ENCODE data around the gene NUDT8. TPM values are rescaled to one million over a fixed set of nuclear protein-coding genes. Genes with fewer than 3 reads are reported as not detected.

Gene NUDT8
- total and polyA plus RNA-seq, 2 donors = 3.0 to 5.8 TPM

DNA sequence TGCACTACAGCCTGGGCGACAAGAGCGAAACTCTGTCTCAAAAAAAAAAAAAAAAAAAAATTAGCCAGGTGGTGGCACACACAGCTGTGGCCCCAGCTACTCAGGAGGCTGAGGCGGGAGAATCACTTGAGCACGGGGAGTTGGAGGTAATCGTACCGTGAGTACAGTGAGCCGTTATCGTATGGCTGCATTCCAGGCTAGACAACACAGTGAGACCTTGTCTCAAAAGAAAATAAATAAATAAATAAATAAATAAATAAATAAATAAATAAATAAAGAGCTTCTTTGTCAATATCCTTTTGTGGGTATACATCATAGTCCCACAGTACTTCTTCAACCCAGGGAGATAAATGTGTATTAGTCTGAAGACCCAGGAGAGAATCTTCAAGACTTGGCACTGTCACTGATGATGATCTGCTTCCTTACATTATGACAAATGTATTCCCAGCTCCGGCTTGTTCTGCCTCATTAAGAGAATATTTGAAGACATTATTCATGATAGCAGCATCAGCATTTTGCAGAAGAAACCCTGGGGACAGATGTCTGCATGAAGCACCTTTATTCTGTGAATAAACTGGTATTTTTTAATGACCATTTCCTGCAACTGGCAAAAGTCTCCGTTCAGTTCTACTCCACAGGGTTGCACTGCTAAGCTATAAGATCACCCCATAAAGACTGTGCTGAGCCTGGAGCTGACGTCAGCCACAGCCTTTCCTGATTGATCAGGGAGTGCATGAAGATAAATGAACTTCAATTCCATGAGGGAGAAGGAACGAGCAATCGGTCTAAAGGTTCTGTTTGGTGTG, 22.4 kb upstream of the NUDT8 start:
- 52% methylated on average over 13 of the region's 13 CpGs for WGBS
- Histone ChIP-seq H3K4me1 (ENCODE audit: insufficient read depth) (no peaks in the 10 kb centered on the region), H3K4me3 (ENCODE audit: low read depth, low read length) (no peak overlapping the region), H3K36me3 (ENCODE audit: insufficient read depth) (no peaks in the 10 kb centered on the region), H3K27ac (ENCODE audit: low read depth) (no peak overlapping the region)
- no peak for DNase-seq (ENCODE audit: extremely low spot score)

- Histone ChIP-seq H3K36me3 (ENCODE audit: insufficient read depth) (no peaks in the 10 kb centered on the region), H3K27ac (ENCODE audit: low read depth) (no peak overlapping the region), H3K4me1 (ENCODE audit: insufficient read depth) (no peaks in the 10 kb centered on the region), H3K4me3 (ENCODE audit: low read depth, low read length) (peak overlapping the region; percentile 10)
- WGBS = 81% methylated on average over 22 of the region's 22 CpGs
- DNase-seq (ENCODE audit: extremely low spot score) = no peak
Observed at GRCh38 chr11:67649634-67650510, 20.1 kb upstream of the NUDT8 start.

- DNase-seq (ENCODE audit: extremely low spot score) = no peak
Observed at GRCh38 chr11:67648796-67649613, 19.3 kb upstream of the NUDT8 start.

GRCh38 chr11:67648140-67648795, 18.5 kb upstream of the NUDT8 start:
- no peak for DNase-seq (ENCODE audit: extremely low spot score)
- 67% methylated on average over 12 of the region's 12 CpGs for WGBS
- Histone ChIP-seq H3K4me3 (ENCODE audit: low read depth, low read length) (no peak overlapping the region), H3K27ac (ENCODE audit: low read depth) (no peak overlapping the region), H3K4me1 (ENCODE audit: insufficient read depth) (no peaks in the 10 kb centered on the region), H3K36me3 (ENCODE audit: insufficient read depth) (no peaks in the 10 kb centered on the region)

More at GRCh38 chr11:67648796-67649613, 19.3 kb upstream of the NUDT8 start:
- Histone ChIP-seq H3K4me3 (ENCODE audit: low read depth, low read length) (no peak overlapping the region), H3K27ac (ENCODE audit: low read depth) (no peak overlapping the region), H3K4me1 (ENCODE audit: insufficient read depth) (no peaks in the 10 kb centered on the region), H3K36me3 (ENCODE audit: insufficient read depth) (no peaks in the 10 kb centered on the region)
- 62% methylated on average over 12 of the region's 12 CpGs for WGBS

DNA sequence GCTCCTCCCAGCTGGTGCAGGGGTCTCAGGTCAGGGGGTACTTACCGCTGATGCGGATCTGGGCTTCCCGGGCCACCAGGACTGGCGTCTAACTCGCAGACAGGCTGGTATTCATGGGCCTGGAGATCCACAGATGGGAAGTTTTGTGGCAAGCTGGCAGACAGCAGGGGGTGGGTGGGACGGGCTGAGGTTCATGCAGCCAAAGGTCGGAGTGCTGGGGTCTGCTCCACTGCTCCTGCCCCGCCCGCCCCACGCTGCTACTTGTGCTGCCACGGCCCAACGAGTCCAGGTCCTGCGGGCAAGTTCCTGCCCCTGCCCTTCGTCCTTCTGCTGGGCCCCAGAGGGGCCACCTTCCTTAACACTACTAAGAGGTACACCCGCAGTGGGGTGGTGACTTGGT, 17.7 kb upstream of the NUDT8 start:
- no peak for DNase-seq (ENCODE audit: extremely low spot score)
- no peak overlapping the region for H3K4me3 ChIP-seq (ENCODE audit: low read depth, low read length)
- H3K27ac ChIP-seq (ENCODE audit: low read depth) = no peak overlapping the region
- H3K4me1 ChIP-seq (ENCODE audit: insufficient read depth) = no peaks in the 10 kb centered on the region
- 75% methylated on average over 15 of the region's 15 CpGs for WGBS
- H3K36me3 ChIP-seq (ENCODE audit: insufficient read depth) = no peaks in the 10 kb centered on the region

GRCh38 chr11:67646535-67647336, 17.0 kb upstream of the NUDT8 start:
- H3K36me3 ChIP-seq (ENCODE audit: insufficient read depth) = no peaks in the 10 kb centered on the region
- H3K4me1 ChIP-seq (ENCODE audit: insufficient read depth) = no peaks in the 10 kb centered on the region
- no peak overlapping the region for H3K27ac ChIP-seq (ENCODE audit: low read depth)
- H3K4me3 ChIP-seq (ENCODE audit: low read depth, low read length) = no peak overlapping the region
- 84% methylated on average over 24 of the region's 24 CpGs for WGBS
- no peak for DNase-seq (ENCODE audit: extremely low spot score)

GRCh38 chr11:67645521-67646461, 16.1 kb upstream of the NUDT8 start:
- no peak overlapping the region for H3K4me3 ChIP-seq (ENCODE audit: low read depth, low read length)
- no peak for DNase-seq (ENCODE audit: extremely low spot score)
- WGBS = 81% methylated on average over 24 of the region's 24 CpGs
- H3K27ac ChIP-seq (ENCODE audit: low read depth) = no peak overlapping the region
- H3K36me3 ChIP-seq (ENCODE audit: insufficient read depth) = no peaks in the 10 kb centered on the region
- H3K4me1 ChIP-seq (ENCODE audit: insufficient read depth) = no peaks in the 10 kb centered on the region

- Histone ChIP-seq H3K36me3 (ENCODE audit: insufficient read depth) (no peaks in the 10 kb centered on the region), H3K4me3 (ENCODE audit: low read depth, low read length) (no peak overlapping the region), H3K4me1 (ENCODE audit: insufficient read depth) (no peaks in the 10 kb centered on the region), H3K27ac (ENCODE audit: low read depth) (no peak overlapping the region)
- DNase-seq (ENCODE audit: extremely low spot score) = no peak
- WGBS = 88% methylated on average over 22 of the region's 22 CpGs
Observed at GRCh38 chr11:67644472-67645418, 15.0 kb upstream of the NUDT8 start.

GRCh38 chr11:67644042-67644441, 14.3 kb upstream of the NUDT8 start:
- H3K4me3 ChIP-seq (ENCODE audit: low read depth, low read length) = no peak overlapping the region
- DNase-seq (ENCODE audit: extremely low spot score) = no peak
- no peaks in the 10 kb centered on the region for H3K4me1 ChIP-seq (ENCODE audit: insufficient read depth)
- no peak overlapping the region for H3K27ac ChIP-seq (ENCODE audit: low read depth)
- WGBS = 87% methylated on average over 5 of the region's 5 CpGs
- H3K36me3 ChIP-seq (ENCODE audit: insufficient read depth) = no peaks in the 10 kb centered on the region

DNA sequence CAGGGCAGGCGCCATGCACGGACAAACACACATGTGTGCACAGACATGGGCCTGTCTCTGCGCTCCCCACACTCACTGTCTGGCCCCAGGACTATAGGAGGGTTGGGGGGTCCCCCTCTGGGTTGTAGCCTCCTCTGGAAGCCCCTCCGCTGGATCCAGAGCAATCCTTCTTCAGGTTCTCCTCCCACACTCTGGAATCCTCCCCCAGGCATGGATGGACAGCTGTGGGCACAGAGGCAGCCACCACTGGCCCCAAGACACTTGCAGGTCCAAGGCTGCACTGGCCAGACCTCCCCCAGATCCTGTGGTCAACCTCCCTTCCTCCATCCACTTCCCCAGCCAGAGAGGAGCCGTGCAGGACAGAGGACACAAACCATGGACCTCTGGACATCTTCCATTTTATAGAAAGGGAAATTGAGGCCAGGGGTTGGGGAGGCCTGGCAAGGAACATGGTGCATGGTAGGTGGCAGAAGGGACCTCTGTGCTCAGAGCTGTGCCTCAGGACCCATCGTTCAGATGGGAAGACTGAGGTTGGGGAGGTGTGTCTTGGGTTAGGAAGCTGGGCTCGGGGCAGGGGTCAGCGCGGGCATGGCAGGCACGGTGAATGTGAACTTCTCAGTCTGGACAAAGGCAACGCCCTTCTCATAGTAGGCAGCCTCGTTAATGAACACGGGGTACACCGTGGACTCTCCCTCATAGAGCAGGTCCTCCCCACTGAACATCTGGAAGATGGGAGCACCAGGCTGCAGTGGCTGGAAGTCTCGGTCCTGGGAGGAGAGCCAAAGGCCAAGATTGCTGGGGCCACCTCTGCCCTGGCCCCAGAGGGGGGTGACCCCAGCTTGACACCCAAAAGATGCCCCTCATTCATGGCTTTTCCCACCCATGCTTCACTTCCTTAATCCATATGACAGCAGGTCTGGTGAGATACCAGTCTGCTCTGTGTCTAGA, 12.7 kb upstream of the NUDT8 start:
- DNase-seq (ENCODE audit: extremely low spot score) = no peak
- H3K36me3 ChIP-seq (ENCODE audit: insufficient read depth) = no peaks in the 10 kb centered on the region
- no peak overlapping the region for H3K27ac ChIP-seq (ENCODE audit: low read depth)
- 89% methylated on average over 15 of the region's 15 CpGs for WGBS
- no peaks in the 10 kb centered on the region for H3K4me1 ChIP-seq (ENCODE audit: insufficient read depth)
- H3K4me3 ChIP-seq (ENCODE audit: low read depth, low read length) = no peak overlapping the region
